GM12878 (cell line): ENCODE measurements around the gene MIER1. TPM values are rescaled to one million over a fixed set of nuclear protein-coding genes. Genes with fewer than 3 reads are reported as not detected.

Experiments
- ATAC-seq: fragments of 200-7000 bp; cut with Tn5 transposase; 3 replicates; pipeline ENCODE4 v1.9.1; 2020; ENCODE audit warnings: mild to moderate bottlenecking, moderate library complexity
- BruUV-seq: library from RNA; stranded (reverse); fragments of 400-500 nt; replicated peaks from 2 replicates; lab custom pipeline; 2021; lab: Mats Ljungman, UMichigan
- CTCF ChIA-PET: fragments of 300-600 bp; sonication (Branson Sonifier 250); formaldehyde crosslinking; extraction: SDS; loops from one replicate; lab custom pipeline; 2021; ENCODE audit warnings: inconsistent platforms; lab: Yijun Ruan, JAX
- POLR2A ChIA-PET: fragments of 350-600 bp; formaldehyde crosslinking; extraction: SDS; loops from one replicate; lab custom pipeline; 2021; ENCODE audit warnings: inconsistent platforms; lab: Charles Lee
- RAD21 ChIA-PET: fragments of 300-600 bp; sonication (Branson Sonifier 250); formaldehyde crosslinking; loops from one replicate; lab custom pipeline; 2023; ENCODE audit warnings: antibody characterized with exemption; ENCODE audit not compliant: unreplicated experiment; lab: Charles Lee
- SMC1A ChIA-PET: fragments of 300-600 bp; sonication (Branson Sonifier 250); formaldehyde crosslinking; loops from one replicate; lab custom pipeline; 2023; ENCODE audit not compliant: unreplicated experiment, uncharacterized antibody; lab: Charles Lee
- DNase-seq: peaks from one replicate; pipeline ENCODE4 v3.0.0-alpha.2; 2011; ENCODE audit warnings: low read depth, low spot score
- FAIRE-seq: peaks from 3 replicates; lab custom pipeline; 2011; peaks lifted over from hg19 to GRCh38; lab: Jason Lieb, UNC
- H2AFZ ChIP-seq: 2 replicates; pipeline ENCODE4 v1.6.0; 2011; ENCODE audit warnings: low read depth, low read length, control low read depth; ENCODE audit not compliant: control insufficient read depth
- H3K27ac ChIP-seq: 2 replicates; pipeline ENCODE4 v1.5.1; 2011; ENCODE audit warnings: control low read depth; ENCODE audit not compliant: control insufficient read depth, insufficient read depth
- H3K27me3 ChIP-seq, 2 experiments: replicated peaks in 1 of 2; 2 replicates each; pipeline versions ENCODE4 v1.6.0 to v1.6.1; 2011; ENCODE audit warnings: low read length in 1 of 2; ENCODE audit not compliant: control insufficient read depth in 2 of 2, insufficient read depth in 2 of 2
- H3K36me3 ChIP-seq, 2 experiments: 2 replicates each; pipeline ENCODE4 v1.5.1; 2011; ENCODE audit warnings: low read length in 1 of 2; ENCODE audit not compliant: control insufficient read depth in 2 of 2, insufficient read depth in 2 of 2
- H3K4me1 ChIP-seq: 2 replicates; pipeline ENCODE4 v1.6.1; 2011; ENCODE audit warnings: mild to moderate bottlenecking, low read length, moderate library complexity, mixed read lengths; ENCODE audit not compliant: control insufficient read depth, insufficient read depth
- H3K4me2 ChIP-seq: 2 replicates; pipeline ENCODE4 v1.6.0; 2011; ENCODE audit warnings: control low read depth; ENCODE audit not compliant: control insufficient read depth, insufficient read depth
- H3K4me3 ChIP-seq: fragments of 200-600 bp; sonication (generic); 2 replicates; pipeline ENCODE4 v1.5.1; 2016
- H3K79me2 ChIP-seq: 2 replicates; pipeline ENCODE4 v1.6.0; 2011; ENCODE audit warnings: low read length; ENCODE audit not compliant: control insufficient read depth, insufficient read depth
- H3K9ac ChIP-seq: 2 replicates; pipeline ENCODE4 v1.8.0; 2011; ENCODE audit warnings: low read length, control low read depth, mixed read lengths; ENCODE audit not compliant: control insufficient read depth, insufficient read depth
- H3K9me3 ChIP-seq: replicated peaks from 3 replicates; pipeline ENCODE4 v1.5.1; 2011; ENCODE audit warnings: mild to moderate bottlenecking, low read length; ENCODE audit not compliant: control insufficient read depth, insufficient read depth
- H4K20me1 ChIP-seq: 2 replicates; pipeline ENCODE4 v1.6.0; 2011; ENCODE audit not compliant: control insufficient read depth, insufficient read depth
- BCL3 ChIP-seq: IDR thresholded peaks from 2 replicates; pipeline ENCODE4 v1.6.1; 2011; ENCODE audit warnings: borderline replicate concordance, low read depth, mild to moderate bottlenecking, moderate library complexity, low read length; ENCODE audit not compliant: insufficient read depth, poor library complexity, severe bottlenecking
- CBX5 ChIP-seq: sonication (generic); IDR thresholded peaks from 2 replicates; pipeline ENCODE4 v1.6.1; 2016; ENCODE audit warnings: low read depth, moderate library complexity, mild to moderate bottlenecking, inconsistent platforms
- CHD2 ChIP-seq: IDR thresholded peaks from 2 replicates; pipeline ENCODE4 v1.6.1; 2011; ENCODE audit warnings: low read depth, low read length, improper control_type of control experiment, borderline replicate concordance
- EGR1 ChIP-seq, 2 experiments: IDR thresholded peaks; 1 replicate in 1 of 2; 2 replicates in 1 of 2; pipeline ENCODE4 v1.6.1; 2011 to 2012; ENCODE audit warnings: low read depth in 2 of 2, low read length in 2 of 2, borderline replicate concordance in 1 of 2, mild to moderate bottlenecking in 1 of 2, moderate library complexity in 1 of 2
- SMAD1 ChIP-seq: fragments of 450-650 bp; IDR thresholded peaks from 2 replicates; pipeline ENCODE4 v1.6.1; 2018; ENCODE audit warnings: mild to moderate bottlenecking, low read depth; ENCODE audit not compliant: partially characterized antibody
- SP1 ChIP-seq: IDR thresholded peaks from one replicate; pipeline ENCODE4 v1.6.1; 2011; ENCODE audit warnings: low read depth, low read length
- SREBF2 ChIP-seq: IDR thresholded peaks from 2 replicates; pipeline ENCODE4 v1.6.1; 2012; ENCODE audit warnings: mild to moderate bottlenecking, low read length
- STAT1 ChIP-seq: fragments of 450-650 bp; conservative IDR thresholded peaks from 2 replicates; pipeline ENCODE4 v1.6.1; 2014; ENCODE audit warnings: antibody characterized with exemption, mild to moderate bottlenecking
- TBL1XR1 ChIP-seq: IDR thresholded peaks from 2 replicates; pipeline ENCODE4 v1.6.1; 2012; ENCODE audit warnings: low read depth, low read length, improper control_type of control experiment
- TCF12 ChIP-seq: IDR thresholded peaks from 2 replicates; pipeline ENCODE4 v1.6.1; 2011; ENCODE audit warnings: low read depth, mild to moderate bottlenecking, low read length
- YBX1 ChIP-seq: fragments of 450-650 bp; IDR thresholded peaks from 2 replicates; pipeline ENCODE4 v1.6.1; 2016; ENCODE audit warnings: antibody characterized with exemption
- ZNF24 ChIP-seq: fragments of 450-650 bp; IDR thresholded peaks from 2 replicates; pipeline ENCODE4 v1.6.1; 2017; ENCODE audit warnings: antibody characterized with exemption, mild to moderate bottlenecking
- WGBS: methylation state at CpG from one replicate; pipeline ENCODE4 v1.1.6; 2016; ENCODE audit warnings: low lambda C conversion rate; ENCODE audit not compliant: insufficient replicate concordance, insufficient coverage; ENCODE audit errors: missing lambda C conversion rate; 5-methylcytosine and 5-hydroxymethylcytosine counted together
- in situ Hi-C: fragments of 300-500 bp; cut with MboI; formaldehyde crosslinking; loops from 9 replicates; pipeline ENCODE4 v1.14.3; 2018; ENCODE audit warnings: mixed read lengths
- intact Hi-C: fragments of 100-400 bp; cut with micrococcal nuclease; formaldehyde crosslinking; loops from one replicate; pipeline ENCODE4 v1.14.2; 2022; ENCODE audit not compliant: unreplicated experiment
- polyA plus RNA-seq, 11 experiments: library from polyadenylated mRNA; depleted of rRNA in 4 of 11; unstranded in 6 of 11; stranded (reverse) in 5 of 11; fragments of >200 nt; fragmentation: Nextera tagmentation in 4 of 11; fragmentation: Illumina TruSeq in 1 of 11; extraction: Ambion mirVana in 4 of 11; extraction: Trizol in 1 of 11; gene quantifications; 1 replicate in 1 of 11; 2 replicates in 10 of 11; pipeline versions ENCODE4 v1.2.1 to v1.2.3, GENCODE V29; 2011 to 2016; ENCODE audit warnings: inconsistent platforms in 2 of 11, missing spikeins in 2 of 11, low read depth in 1 of 11
- total RNA-seq, 4 experiments: library from RNA; depleted of rRNA in 3 of 4; stranded (reverse); fragments of >200 nt in 3 of 4; fragmentation: Illumina TruSeq in 1 of 4; extraction: Trizol in 1 of 4; gene quantifications; 2 replicates each; pipeline versions ENCODE4 v1.2.1 to v1.2.3, GENCODE V29; 2013 to 2021
- TF ChIP-seq, protein P1 (sequence below): fragments of 150-350 bp; IDR thresholded peaks from 2 replicates; pipeline ENCODE4 v1.6.1; 2014; ENCODE audit warnings: mild to moderate bottlenecking, low read depth, low read length

MIER1 gene
- total and polyA plus RNA-seq, 10 of the 15 experiments (the other 5 are each of a cell fraction or from before 2014, with no cell fraction given), result 13.6 to 39.8 (median 25.7) TPM

DNA sequence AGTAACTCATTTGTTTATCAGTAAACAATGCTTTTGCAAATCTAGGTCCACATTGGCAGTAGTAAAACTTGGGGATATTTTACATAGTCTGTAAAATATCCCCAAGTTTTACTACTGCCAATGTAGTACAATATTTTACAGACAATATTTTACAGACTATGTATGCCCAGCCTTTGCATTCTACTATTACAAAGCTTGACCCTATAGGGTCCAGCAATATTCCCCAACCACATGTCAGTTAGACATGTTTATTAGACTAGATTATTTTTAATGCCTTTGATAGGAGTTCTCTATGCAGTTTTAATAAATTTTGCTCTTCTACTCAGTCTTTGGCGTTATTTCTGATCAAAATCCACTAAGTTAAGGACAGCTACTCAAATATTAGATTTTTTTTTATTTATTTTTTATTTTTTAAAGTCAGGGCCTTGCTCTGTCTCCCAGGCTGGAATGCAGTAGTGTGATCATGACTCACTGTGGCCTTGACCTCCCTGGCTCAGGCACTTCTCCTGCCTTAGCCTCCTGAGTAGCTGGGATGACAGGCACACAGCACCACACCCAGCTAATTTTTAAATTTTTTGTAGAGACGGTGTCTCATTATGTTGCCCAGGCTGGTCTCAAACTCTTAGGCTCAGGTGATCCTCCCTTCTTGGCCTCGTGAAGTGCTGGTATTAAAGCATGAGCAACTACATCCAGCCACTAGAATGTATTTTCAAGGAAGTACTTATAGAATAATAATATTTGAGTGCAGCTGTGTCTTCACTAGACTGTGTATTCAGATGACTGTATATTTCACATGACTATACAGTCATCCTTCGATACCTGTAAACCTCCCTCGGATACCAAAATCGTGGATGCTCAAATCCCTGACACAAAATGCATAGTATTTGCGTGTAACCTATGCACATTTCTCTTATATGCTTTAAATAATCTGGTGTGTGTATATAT lies 19.8 kb downstream of the MIER1 start:
- Histone ChIP-seq H3K4me3 (no peak overlapping the region), H2AFZ (no peak overlapping the region), H3K9me3 (no peaks in the 10 kb centered on the region), H4K20me1 (no peaks in the 10 kb centered on the region), H3K27ac (no peak overlapping the region), H3K9ac (no peak overlapping the region), H3K36me3 (peaks cover 8 to 25% of the 10 kb centered on the region in 2 experiments), H3K4me1 (no peaks in the 10 kb centered on the region), H3K79me2 (peaks cover 38% of the 10 kb centered on the region), H3K4me2 (no peak overlapping the region), H3K27me3 (no peaks in the 10 kb centered on the region)
- intact Hi-C loops (no loop called here), in situ Hi-C loops (loop anchor here (25.0 kb wide), 2 partner anchors 557 to 682 kb away; no protein-coding TSS in a partner anchor)
- CTCF ChIA-PET, result interaction anchor here (1.2 kb wide), 1 partner anchor 17 kb away, joined by 3 read pairs; no protein-coding TSS in a partner anchor
- BruUV-seq, result no TSS peak
- TF ChIP-seq TCF12, result no peak
- no peak for TF ChIP-seq STAT1
- TF ChIP-seq CBX5, result no peak
- no peak for TF ChIP-seq SMAD1
- TF ChIP-seq TBL1XR1, result no peak
- no peak for TF ChIP-seq YBX1
- no peak for TF ChIP-seq CHD2
- no peak for TF ChIP-seq BCL3
- no peak for TF ChIP-seq SP1
- no peak for TF ChIP-seq SREBF2
- TF ChIP-seq, protein P1, sequence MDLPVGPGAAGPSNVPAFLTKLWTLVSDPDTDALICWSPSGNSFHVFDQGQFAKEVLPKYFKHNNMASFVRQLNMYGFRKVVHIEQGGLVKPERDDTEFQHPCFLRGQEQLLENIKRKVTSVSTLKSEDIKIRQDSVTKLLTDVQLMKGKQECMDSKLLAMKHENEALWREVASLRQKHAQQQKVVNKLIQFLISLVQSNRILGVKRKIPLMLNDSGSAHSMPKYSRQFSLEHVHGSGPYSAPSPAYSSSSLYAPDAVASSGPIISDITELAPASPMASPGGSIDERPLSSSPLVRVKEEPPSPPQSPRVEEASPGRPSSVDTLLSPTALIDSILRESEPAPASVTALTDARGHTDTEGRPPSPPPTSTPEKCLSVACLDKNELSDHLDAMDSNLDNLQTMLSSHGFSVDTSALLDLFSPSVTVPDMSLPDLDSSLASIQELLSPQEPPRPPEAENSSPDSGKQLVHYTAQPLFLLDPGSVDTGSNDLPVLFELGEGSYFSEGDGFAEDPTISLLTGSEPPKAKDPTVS, result no peak
- TF ChIP-seq ZNF24, result no peak
- no peak for TF ChIP-seq EGR1 (IDR thresholded peaks at IDR 0.05; ENCODE audit: borderline replicate concordance in 1 of 2, low read depth in 2 of 2, low read length in 2 of 2)
- WGBS, result over 99% methylated on average over 7 of the region's 7 CpGs
- SMC1A ChIA-PET, result interaction anchor here (1.0 to 2.6 kb wide), 4 partner anchors 11 to 205 kb away, joined by 3 to 9 read pairs (median 4); no protein-coding TSS in a partner anchor
- DNase-seq (no peak), FAIRE-seq (no peak), ATAC-seq (no peak)
- RAD21 ChIA-PET, result no interaction called here
- POLR2A ChIA-PET, result interaction anchor here (1.7 kb wide), 1 partner anchor 10 kb away, joined by 10 read pairs; no protein-coding TSS in a partner anchor
